ENCODE measurements around the gene ADCY7. TPM values are rescaled to one million over a fixed set of nuclear protein-coding genes. Genes with fewer than 3 reads are reported as not detected.

Gene ADCY7

DNA sequence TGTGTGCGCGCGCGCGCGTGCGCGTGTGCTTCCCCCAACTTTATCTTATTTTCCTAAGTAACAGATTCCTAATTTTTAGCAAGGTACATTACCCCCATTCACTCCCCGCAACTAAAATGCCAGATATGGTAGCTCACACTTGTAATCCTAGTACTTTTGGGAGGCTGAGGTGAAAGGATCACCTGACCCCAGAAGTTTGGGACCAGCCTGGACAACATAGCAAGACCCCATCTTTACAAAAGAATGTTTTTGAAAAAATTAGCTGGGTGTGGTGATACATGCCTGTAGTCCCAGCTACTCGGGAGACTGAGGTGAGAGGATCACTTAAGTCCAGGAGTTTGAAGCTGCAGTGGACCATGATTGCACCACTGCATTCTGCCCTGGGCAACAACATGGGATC, 97.3 kb downstream of the ADCY7 start:
- no peaks in the 10 kb centered on the region for H3K27me3 ChIP-seq (ENCODE audit: insufficient read depth, poor library complexity, severe bottlenecking)
- TF ChIP-seq POLR2AphosphoS5 (IDR thresholded peaks at IDR 0.05; ENCODE audit: low read depth) = no peak
- TF ChIP-seq, protein P1, sequence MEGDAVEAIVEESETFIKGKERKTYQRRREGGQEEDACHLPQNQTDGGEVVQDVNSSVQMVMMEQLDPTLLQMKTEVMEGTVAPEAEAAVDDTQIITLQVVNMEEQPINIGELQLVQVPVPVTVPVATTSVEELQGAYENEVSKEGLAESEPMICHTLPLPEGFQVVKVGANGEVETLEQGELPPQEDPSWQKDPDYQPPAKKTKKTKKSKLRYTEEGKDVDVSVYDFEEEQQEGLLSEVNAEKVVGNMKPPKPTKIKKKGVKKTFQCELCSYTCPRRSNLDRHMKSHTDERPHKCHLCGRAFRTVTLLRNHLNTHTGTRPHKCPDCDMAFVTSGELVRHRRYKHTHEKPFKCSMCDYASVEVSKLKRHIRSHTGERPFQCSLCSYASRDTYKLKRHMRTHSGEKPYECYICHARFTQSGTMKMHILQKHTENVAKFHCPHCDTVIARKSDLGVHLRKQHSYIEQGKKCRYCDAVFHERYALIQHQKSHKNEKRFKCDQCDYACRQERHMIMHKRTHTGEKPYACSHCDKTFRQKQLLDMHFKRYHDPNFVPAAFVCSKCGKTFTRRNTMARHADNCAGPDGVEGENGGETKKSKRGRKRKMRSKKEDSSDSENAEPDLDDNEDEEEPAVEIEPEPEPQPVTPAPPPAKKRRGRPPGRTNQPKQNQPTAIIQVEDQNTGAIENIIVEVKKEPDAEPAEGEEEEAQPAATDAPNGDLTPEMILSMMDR (IDR thresholded peaks at IDR 0.05; ENCODE audit: insufficient read depth, low read length) = no peak
- no peak for TF ChIP-seq GABPA (IDR thresholded peaks at IDR 0.05; ENCODE audit: low read depth)
- TF ChIP-seq, protein P2, sequence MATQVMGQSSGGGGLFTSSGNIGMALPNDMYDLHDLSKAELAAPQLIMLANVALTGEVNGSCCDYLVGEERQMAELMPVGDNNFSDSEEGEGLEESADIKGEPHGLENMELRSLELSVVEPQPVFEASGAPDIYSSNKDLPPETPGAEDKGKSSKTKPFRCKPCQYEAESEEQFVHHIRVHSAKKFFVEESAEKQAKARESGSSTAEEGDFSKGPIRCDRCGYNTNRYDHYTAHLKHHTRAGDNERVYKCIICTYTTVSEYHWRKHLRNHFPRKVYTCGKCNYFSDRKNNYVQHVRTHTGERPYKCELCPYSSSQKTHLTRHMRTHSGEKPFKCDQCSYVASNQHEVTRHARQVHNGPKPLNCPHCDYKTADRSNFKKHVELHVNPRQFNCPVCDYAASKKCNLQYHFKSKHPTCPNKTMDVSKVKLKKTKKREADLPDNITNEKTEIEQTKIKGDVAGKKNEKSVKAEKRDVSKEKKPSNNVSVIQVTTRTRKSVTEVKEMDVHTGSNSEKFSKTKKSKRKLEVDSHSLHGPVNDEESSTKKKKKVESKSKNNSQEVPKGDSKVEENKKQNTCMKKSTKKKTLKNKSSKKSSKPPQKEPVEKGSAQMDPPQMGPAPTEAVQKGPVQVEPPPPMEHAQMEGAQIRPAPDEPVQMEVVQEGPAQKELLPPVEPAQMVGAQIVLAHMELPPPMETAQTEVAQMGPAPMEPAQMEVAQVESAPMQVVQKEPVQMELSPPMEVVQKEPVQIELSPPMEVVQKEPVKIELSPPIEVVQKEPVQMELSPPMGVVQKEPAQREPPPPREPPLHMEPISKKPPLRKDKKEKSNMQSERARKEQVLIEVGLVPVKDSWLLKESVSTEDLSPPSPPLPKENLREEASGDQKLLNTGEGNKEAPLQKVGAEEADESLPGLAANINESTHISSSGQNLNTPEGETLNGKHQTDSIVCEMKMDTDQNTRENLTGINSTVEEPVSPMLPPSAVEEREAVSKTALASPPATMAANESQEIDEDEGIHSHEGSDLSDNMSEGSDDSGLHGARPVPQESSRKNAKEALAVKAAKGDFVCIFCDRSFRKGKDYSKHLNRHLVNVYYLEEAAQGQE (IDR thresholded peaks at IDR 0.05; ENCODE audit: insufficient replicate concordance, low read depth) = no peak
- TF ChIP-seq SPI1 (IDR thresholded peaks at IDR 0.05; ENCODE audit: borderline replicate concordance, low read depth) = no peak
- no peak overlapping the region for H3K4me3 ChIP-seq (replicated peaks; ENCODE audit: insufficient read depth, low read length)
- DNase-seq (ENCODE audit: low read depth in 1 of 2, low spot score in 1 of 2) = no peak
- H3K27ac ChIP-seq (replicated peaks) = no peak overlapping the region

DNA sequence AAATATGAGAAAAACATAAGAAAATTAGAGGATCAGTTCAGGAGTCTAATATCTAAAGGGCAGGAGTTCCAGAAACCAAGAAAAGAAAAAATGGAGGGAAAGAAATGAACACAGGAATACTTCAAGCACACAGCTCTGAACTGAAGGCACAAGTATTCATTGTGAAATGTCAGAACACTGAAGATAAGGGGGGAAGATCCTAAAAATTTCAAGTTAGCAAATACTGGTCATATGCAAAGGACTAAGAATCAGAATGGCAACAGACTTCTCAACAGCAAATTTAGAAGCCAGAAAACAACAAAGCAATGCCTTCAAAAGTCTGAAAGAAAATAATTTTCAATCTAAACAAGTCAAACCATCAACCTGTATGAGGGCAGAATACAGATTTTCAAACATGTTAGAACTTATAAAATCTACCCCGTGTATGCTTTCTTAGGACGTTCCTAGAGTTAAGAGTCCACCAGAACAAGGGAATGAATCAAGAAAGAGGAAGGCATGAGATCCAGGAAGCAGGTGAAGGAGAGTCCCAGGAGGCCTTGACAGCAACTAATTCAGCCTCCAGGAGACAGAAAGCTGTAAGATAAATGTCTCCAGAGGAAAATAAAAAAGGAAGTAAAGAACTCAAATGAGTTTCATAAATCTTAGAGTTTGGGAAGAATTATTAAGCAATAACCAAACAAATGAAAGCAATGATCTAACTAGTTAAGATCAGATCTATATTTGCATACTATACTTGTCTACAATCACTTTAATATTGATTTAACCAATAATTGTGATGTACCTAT, 99.6 kb downstream of the ADCY7 start:
- Histone ChIP-seq H3K27ac (replicated peaks) (no peak overlapping the region), H3K27me3 (ENCODE audit: insufficient read depth, poor library complexity, severe bottlenecking) (no peaks in the 10 kb centered on the region), H3K4me3 (replicated peaks; ENCODE audit: insufficient read depth, low read length) (no peak overlapping the region)
- peak in 1 of 2 experiments; percentile 21 for DNase-seq (ENCODE audit: low read depth in 1 of 2, low spot score in 1 of 2)
- TF ChIP-seq GABPA (IDR thresholded peaks at IDR 0.05; ENCODE audit: low read depth) = no peak
- TF ChIP-seq POLR2AphosphoS5 (IDR thresholded peaks at IDR 0.05; ENCODE audit: low read depth) = no peak
- TF ChIP-seq, protein P1 (IDR thresholded peaks at IDR 0.05; ENCODE audit: insufficient read depth, low read length) = no peak
- TF ChIP-seq, protein P2 (IDR thresholded peaks at IDR 0.05; ENCODE audit: insufficient replicate concordance, low read depth) = no peak
- TF ChIP-seq SPI1 (IDR thresholded peaks at IDR 0.05; ENCODE audit: borderline replicate concordance, low read depth) = no peak; the same call in 1 of the 2 replicates

Small RNA genes lying within 50 kb of the gene (microRNA-seq; reads per million reads assigned to microRNA genes)
- not detected for gene MIR6771
